Suprapubic skin (tissue), 4 donors: ENCODE results near the gene EPYC. TPM values are rescaled to one million over a fixed set of nuclear protein-coding genes. Genes with fewer than 3 reads are reported as not detected.

ENCODE experiments used
- DNase-seq, 2 donors: peaks; one replicate each; pipeline ENCODE4 v3.0.0-alpha.2; 2019; ENCODE audit warnings: low spot score in 2 of 2
- H3K27ac ChIP-seq: fragments of 200-600 bp; sonication (generic); one replicate; pipeline ENCODE4 v1.5.1; 2019
- H3K27me3 ChIP-seq: fragments of 200-600 bp; sonication (generic); one replicate; pipeline ENCODE4 v1.5.1; 2019
- H3K36me3 ChIP-seq: fragments of 200-600 bp; sonication (generic); one replicate; pipeline ENCODE4 v1.5.1; 2019
- H3K4me1 ChIP-seq: fragments of 200-600 bp; sonication (generic); one replicate; pipeline ENCODE4 v1.5.1; 2019
- H3K4me3 ChIP-seq: fragments of 200-600 bp; sonication (generic); one replicate; pipeline ENCODE4 v1.5.1; 2019; ENCODE audit warnings: mild to moderate bottlenecking
- H3K9me3 ChIP-seq: fragments of 200-600 bp; sonication (generic); one replicate; pipeline ENCODE4 v1.5.1; 2019
- CTCF ChIP-seq, 2 donors: fragments of 200-600 bp in 1 of 2; fragments of 450-650 bp in 1 of 2; sonication (generic) in 1 of 2; IDR thresholded peaks; one replicate each; pipeline ENCODE4 v1.5.1; 2016 to 2019; ENCODE audit warnings: antibody characterized with exemption in 2 of 2, mild to moderate bottlenecking in 1 of 2, moderate library complexity in 1 of 2
- EP300 ChIP-seq: sonication (generic); formaldehyde crosslinking; IDR thresholded peaks from one replicate; pipeline ENCODE4 v1.6.1; 2017; ENCODE audit warnings: antibody characterized with exemption
- POLR2A ChIP-seq, 2 donors: fragments of 450-650 bp; IDR thresholded peaks; one replicate each; pipeline ENCODE4 v1.6.1; 2017; ENCODE audit warnings: antibody characterized with exemption in 2 of 2, mild to moderate bottlenecking in 2 of 2, moderate library complexity in 2 of 2
- POLR2AphosphoS5 ChIP-seq, 3 donors: sonication (generic); formaldehyde crosslinking; IDR thresholded peaks; one replicate each; pipeline ENCODE4 v1.6.1; 2017; ENCODE audit warnings: antibody characterized with exemption in 3 of 3
- WGBS: methylation state at CpG from one replicate; pipeline ENCODE4 v1.1.5; 2018; 5-methylcytosine and 5-hydroxymethylcytosine counted together
- total RNA-seq, 4 donors: library from RNA; depleted of rRNA; stranded (reverse); fragments of >200 nt; gene quantifications; one replicate each; pipeline ENCODE4 v1.1.0, GENCODE V29; 2016

EPYC gene
- total RNA-seq, 4 donors from 2014 or later: not detected

GRCh38 chr12:90916516-90916915 is 88.3 kb downstream of the EPYC start:
- DNase-seq: no peak
- Histone ChIP-seq H3K9me3 (no peaks in the 10 kb centered on the region), H3K4me1 (no peaks in the 10 kb centered on the region), H3K27ac (no peak overlapping the region), H3K36me3 (no peaks in the 10 kb centered on the region), H3K4me3 (no peak overlapping the region), H3K27me3 (no peaks in the 10 kb centered on the region)
- TF ChIP-seq POLR2A (IDR thresholded peaks at IDR 0.05): no peak
- TF ChIP-seq POLR2AphosphoS5 (IDR thresholded peaks at IDR 0.05): no peak
- TF ChIP-seq CTCF (IDR thresholded peaks at IDR 0.05): no peak
- TF ChIP-seq EP300: no peak

- H3K27me3 ChIP-seq: no peaks in the 10 kb centered on the region
- no peak for DNase-seq
- WGBS: 71% methylated on average over 2 of the region's 2 CpGs
- H3K27ac ChIP-seq: no peak overlapping the region
- H3K4me1 ChIP-seq: no peaks in the 10 kb centered on the region
- H3K9me3 ChIP-seq: no peaks in the 10 kb centered on the region
- no peaks in the 10 kb centered on the region for H3K36me3 ChIP-seq
- no peak overlapping the region for H3K4me3 ChIP-seq
- TF ChIP-seq POLR2AphosphoS5 (IDR thresholded peaks at IDR 0.05) (no peak), POLR2A (IDR thresholded peaks at IDR 0.05) (no peak), CTCF (IDR thresholded peaks at IDR 0.05) (no peak), EP300 (no peak)
These were observed 89.4 kb downstream of the EPYC start for GRCh38 chr12:90915353-90915752.

Other genes starting within 250 kb of the EPYC start
- gene CCER1, start 49.8 kb downstream of the EPYC start, total RNA-seq: not detected
- not detected for gene KERA, start 53.1 kb upstream of the EPYC start, total RNA-seq
- 10 to 100 TPM in 3 of 4 donors, 1 to 10 TPM in 1; 7.5 to 26.0 (median 14.1) TPM for gene LUM, start 106.5 kb upstream of the EPYC start, total RNA-seq
- 100 to 1,000 TPM; 549 to 589 (median 569) TPM for gene DCN, start 177.8 kb upstream of the EPYC start, total RNA-seq